Hypothalamus (tissue), 51 donors: ENCODE measurements around the gene JOSD2.

ENCODE experiments used
- DNase-seq, 51 donors: peaks; one replicate each; lab custom pipeline; 2025; lab: John Stamatoyannopoulos, UW

The JOSD2 gene

GRCh38 chr19:50511069-50511822 is at the start of gene JOSD2:
TSS of gene JOSD2 (minus strand) at chr19:50511191. CDS start at chr19:50510431, 760 bp downstream.
- DNase-seq: peak; percentile 65 to 100 (median 98)

GRCh38 chr19:50559636-50560035 is 48.6 kb upstream of the JOSD2 start:
- no peak for DNase-seq

GRCh38 chr19:50558449-50558848 is 47.5 kb upstream of the JOSD2 start:
- DNase-seq: no peak

- DNase-seq: no peak
Measured at GRCh38 chr19:50558039-50558438, 47.0 kb upstream of the JOSD2 start.

- no peak for DNase-seq
Measured at GRCh38 chr19:50557009-50557613, 46.1 kb upstream of the JOSD2 start.

GRCh38 chr19:50556282-50557008 is 45.5 kb upstream of the JOSD2 start:
- DNase-seq: peak; percentile 26 to 90 (median 67)

GRCh38 chr19:50555450-50556281 is 44.7 kb upstream of the JOSD2 start:
- peak in 11 of 51 donors; percentile 19 to 50 (median 37) for DNase-seq

- no peak for DNase-seq
Measured at GRCh38 chr19:50555033-50555432, 44.0 kb upstream of the JOSD2 start.

- no peak for DNase-seq
Measured at GRCh38 chr19:50554212-50554611, 43.2 kb upstream of the JOSD2 start.

- no peak for DNase-seq
Measured at GRCh38 chr19:50553134-50553703, 42.2 kb upstream of the JOSD2 start.

GRCh38 chr19:50552540-50552939 is 41.5 kb upstream of the JOSD2 start:
- no peak for DNase-seq

- peak in 43 of 51 donors; percentile 27 to 88 (median 65) for DNase-seq
Measured at GRCh38 chr19:50551715-50552187, 40.8 kb upstream of the JOSD2 start.

GRCh38 chr19:50551034-50551714 is 40.2 kb upstream of the JOSD2 start:
- DNase-seq: peak in 19 of 51 donors; percentile 17 to 61 (median 31)

- DNase-seq: peak in 4 of 51 donors; percentile 27 to 60 (median 47)
Measured at GRCh38 chr19:50550594-50550966, 39.6 kb upstream of the JOSD2 start.

- DNase-seq: peak in 4 of 51 donors; percentile 21 to 55 (median 32)
Measured at GRCh38 chr19:50549927-50550593, 39.1 kb upstream of the JOSD2 start.

- peak in 10 of 51 donors; percentile 15 to 73 (median 34) for DNase-seq
Measured at GRCh38 chr19:50549059-50549926, 38.3 kb upstream of the JOSD2 start.

GRCh38 chr19:50548191-50549058 is 37.4 kb upstream of the JOSD2 start:
- peak in 38 of 51 donors; percentile 11 to 85 (median 62) for DNase-seq
